VCaP (cell line): ENCODE measurements around the gene FPGS.
A peak's percentile ranks its signal among the peaks of the same experiment; 100 is the strongest.
"Not testable (repeated sequence)": the region's sequence is repeated elsewhere in the genome, so short reads cannot be mapped to it uniquely, and the experiment has no call there.

Experiments
- H3K27ac ChIP-seq: fragments of 450-650 bp; 2 replicates; pipeline ENCODE4 v1.5.1; 2017
- TF ChIP-seq, protein P1 (sequence below): fragments of 450-650 bp; conservative IDR thresholded peaks from 2 replicates; pipeline ENCODE4 v1.5.1; 2017; ENCODE audit warnings: mild to moderate bottlenecking, moderate library complexity

FPGS gene, protein sequence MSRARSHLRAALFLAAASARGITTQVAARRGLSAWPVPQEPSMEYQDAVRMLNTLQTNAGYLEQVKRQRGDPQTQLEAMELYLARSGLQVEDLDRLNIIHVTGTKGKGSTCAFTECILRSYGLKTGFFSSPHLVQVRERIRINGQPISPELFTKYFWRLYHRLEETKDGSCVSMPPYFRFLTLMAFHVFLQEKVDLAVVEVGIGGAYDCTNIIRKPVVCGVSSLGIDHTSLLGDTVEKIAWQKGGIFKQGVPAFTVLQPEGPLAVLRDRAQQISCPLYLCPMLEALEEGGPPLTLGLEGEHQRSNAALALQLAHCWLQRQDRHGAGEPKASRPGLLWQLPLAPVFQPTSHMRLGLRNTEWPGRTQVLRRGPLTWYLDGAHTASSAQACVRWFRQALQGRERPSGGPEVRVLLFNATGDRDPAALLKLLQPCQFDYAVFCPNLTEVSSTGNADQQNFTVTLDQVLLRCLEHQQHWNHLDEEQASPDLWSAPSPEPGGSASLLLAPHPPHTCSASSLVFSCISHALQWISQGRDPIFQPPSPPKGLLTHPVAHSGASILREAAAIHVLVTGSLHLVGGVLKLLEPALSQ

DNA sequence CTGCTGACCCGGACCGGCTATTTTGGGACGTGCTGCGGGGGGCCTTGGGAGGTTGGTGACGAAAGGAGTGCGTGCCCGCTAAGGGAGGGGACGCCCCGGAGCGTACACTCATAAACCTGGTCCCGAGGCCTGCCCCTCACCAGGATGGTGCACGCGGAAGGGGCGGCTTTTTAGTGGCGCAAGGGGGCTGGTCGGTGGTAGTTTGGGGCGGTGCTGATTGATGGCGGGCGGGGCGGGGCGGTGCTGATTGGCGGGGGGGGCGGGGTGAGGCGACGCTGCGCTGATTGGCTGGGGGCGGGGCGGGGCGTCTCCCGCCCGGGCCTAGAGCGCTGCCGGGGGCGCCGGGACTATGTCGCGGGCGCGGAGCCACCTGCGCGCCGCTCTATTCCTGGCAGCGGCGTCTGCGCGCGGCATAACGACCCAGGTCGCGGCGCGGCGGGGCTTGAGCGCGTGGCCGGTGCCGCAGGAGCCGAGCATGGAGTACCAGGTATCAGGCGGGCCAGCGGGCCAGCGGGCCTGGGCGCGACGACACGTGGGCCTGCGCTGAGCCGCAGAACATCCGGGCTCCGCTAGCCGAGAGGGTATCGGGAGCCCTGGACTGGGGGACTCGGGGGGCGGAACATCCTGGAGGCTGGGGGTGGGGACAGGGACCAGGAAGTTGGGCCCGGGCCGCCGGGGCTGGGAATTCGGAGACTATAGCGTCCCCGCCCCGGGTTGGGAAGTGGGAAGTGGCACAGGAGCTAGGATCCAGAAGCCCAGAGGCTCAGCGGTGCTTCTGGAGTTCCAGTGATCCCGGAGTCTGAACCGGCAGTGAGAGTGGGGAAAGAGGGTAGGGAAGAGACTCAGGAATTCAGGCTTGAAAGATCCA lies at the start of gene FPGS:
FPGS (plus strand) TSS at position 307 of the 868 bp plus-strand sequence; CDS start at position 350, 43 bp downstream.
- TF ChIP-seq, protein P1, sequence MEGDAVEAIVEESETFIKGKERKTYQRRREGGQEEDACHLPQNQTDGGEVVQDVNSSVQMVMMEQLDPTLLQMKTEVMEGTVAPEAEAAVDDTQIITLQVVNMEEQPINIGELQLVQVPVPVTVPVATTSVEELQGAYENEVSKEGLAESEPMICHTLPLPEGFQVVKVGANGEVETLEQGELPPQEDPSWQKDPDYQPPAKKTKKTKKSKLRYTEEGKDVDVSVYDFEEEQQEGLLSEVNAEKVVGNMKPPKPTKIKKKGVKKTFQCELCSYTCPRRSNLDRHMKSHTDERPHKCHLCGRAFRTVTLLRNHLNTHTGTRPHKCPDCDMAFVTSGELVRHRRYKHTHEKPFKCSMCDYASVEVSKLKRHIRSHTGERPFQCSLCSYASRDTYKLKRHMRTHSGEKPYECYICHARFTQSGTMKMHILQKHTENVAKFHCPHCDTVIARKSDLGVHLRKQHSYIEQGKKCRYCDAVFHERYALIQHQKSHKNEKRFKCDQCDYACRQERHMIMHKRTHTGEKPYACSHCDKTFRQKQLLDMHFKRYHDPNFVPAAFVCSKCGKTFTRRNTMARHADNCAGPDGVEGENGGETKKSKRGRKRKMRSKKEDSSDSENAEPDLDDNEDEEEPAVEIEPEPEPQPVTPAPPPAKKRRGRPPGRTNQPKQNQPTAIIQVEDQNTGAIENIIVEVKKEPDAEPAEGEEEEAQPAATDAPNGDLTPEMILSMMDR, result no peak; the same call in 1 of the 2 replicates
- peak within 1 kb of the TSS; percentile 93 for H3K27ac ChIP-seq

DNA sequence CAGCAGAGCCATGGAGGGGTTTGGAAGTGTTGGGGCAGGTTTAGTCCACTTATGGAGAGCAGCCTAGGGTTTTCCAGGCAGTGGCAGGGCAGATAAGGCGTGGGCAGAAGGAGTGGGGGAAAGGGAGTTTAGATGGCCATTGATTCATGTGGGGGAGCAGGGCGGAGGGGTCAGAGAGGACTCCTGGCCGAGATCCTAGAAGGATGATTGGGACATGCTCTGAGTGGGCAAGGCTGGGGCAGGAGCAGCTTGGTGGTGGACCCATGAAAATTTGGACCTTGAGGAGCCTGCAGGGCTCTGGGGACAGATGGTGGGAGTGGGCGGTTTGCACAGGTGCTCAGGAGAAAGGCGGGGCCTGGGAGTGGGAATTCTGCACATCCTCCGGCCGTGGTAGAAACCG lies 49.5 kb upstream of the FPGS start:
- TF ChIP-seq, protein P1, result no peak
- no peak overlapping the region for H3K27ac ChIP-seq

DNA sequence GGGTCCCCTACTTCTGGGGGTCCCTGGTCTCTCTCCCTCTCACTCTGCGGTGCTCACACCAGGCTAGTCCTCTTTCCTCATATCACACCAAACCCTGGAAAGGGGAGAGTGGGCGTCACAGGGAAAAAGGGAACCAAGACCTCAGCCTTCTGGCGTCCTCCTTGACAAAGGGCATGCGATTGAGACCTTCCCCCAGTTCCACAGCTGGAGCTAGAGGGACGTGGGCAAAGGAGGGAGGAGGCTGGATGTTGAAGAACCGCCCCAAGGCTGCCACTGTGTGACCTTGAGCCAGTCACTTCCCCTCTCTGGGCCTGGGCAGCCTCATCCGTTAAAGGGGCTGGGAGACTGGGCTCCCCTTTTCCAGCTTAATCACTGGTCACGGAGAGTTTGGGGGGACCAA lies 49.1 kb upstream of the FPGS start:
- H3K27ac ChIP-seq, result no peak overlapping the region
- TF ChIP-seq, protein P1, result no peak

DNA sequence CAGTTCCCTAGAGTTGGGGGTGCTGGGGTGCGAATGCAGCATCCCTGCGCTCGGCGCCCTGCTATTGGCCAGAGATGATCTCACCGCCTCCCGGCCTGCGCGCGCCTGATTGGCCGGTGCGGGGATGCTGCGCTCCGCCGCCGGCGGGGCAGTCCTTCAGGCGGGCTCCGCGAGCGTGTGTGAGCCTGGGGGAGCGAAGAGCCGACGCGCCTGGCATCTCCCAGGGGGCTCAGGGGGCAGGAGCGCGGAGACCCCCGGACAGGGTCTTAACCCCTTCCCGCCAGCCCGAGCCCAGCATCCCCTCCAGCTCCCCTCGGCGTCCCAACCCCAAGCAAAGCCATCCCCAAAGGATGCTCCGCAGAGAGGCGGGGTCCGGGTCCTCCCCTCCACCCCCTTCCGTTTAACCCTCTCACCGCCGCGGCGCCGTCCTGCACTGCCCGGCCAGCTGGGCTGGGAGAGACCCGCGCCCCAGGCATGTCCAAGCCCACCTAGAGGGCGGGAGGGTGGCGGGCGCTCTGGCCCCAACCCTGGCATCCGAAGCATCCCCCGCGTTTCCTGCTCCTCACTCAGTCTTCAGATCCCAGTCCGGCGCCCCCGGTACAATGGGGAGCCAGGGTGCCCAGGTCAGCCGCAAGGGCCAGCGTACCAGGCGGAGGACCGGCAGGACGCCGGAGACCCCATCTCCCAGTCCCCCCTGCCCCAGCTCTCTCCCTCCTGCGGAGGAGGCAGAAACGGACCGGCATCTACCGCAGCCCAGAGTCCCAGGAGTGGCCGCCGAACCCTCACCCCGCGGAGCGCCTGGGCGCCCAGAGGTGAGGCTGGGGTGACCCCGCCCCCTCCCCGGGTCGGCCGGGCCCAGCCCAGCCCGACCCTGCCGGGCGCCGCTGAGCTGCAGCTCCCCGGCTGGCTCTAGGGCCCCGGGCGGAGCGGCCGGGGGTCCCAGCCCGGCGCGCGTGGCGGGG lies 48.3 kb upstream of the FPGS start:
- TF ChIP-seq, protein P1, result no peak
- peak overlapping the region; percentile 38; the same call in 1 of the 2 replicates for H3K27ac ChIP-seq

DNA sequence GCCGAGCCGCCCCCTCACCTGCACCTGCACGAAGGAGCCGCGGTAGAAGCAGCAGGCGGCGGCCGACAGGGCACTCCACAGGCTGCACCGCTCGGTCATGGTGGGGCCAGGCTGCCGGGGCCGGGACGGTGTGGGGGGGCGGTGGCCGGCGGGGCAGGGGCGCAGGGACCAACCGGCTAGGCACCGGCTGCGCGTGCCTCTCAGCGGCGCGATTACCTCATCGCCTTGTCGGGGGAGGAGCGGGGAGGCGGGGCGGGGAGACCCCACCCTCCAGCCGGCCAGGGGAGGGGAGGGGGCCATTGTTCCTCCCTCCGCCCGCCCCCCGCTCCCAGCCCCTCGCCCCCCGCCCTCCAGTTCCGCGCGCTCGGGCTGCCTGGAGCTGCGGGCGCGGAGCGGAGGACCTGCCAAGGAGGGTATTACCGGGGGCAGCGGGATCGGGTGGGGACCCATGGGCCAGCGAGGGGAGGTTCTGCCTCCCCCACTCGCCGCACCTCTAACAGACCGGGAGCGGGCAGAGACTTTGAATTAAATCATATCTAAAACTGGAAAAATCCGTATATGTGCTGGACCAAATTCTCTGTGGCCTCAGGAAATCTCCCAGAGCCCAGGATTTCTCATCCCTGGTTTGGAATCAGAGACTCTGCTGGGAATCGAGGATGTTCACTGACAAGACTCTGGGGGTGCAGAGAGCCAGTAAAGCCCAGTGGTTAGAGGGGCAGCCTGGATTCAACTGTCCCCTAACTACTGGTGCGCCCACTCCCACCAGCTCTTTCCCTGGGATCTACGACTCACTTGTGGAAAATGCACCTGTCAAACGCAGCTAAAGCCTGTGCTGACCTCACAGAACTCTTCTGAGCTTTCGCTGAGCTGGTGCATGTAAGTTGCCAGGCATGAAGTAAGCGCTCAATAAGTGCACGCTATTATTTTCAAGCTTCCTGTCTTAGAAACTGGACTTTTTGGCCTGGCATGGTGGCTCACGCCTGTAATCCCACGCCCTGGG lies 47.3 kb upstream of the FPGS start:
- H3K27ac ChIP-seq, result peak overlapping the region; percentile 38; the same call in 1 of the 2 replicates
- TF ChIP-seq, protein P1, result no peak

DNA sequence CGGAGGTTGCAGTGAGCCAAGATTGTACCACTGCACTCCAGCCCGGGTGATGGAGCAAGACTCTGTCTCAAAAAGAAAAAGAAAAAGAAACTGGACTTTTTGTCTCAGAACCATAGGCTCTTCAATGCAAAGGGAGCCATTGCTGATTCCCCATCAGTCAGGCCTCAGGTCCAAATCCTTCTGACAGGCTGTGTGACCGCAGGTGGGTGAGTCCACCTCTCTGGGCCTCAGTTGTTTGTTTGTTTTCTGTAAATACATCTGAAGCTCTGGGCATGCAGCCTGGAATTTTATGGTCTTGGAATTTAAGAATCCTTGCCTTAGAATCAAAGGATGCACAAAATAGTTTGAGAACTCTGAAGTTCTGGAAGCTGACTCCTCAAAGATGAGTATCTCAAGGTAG lies 46.4 kb upstream of the FPGS start:
- TF ChIP-seq, protein P1, result no peak
- H3K27ac ChIP-seq, result no peak overlapping the region

DNA sequence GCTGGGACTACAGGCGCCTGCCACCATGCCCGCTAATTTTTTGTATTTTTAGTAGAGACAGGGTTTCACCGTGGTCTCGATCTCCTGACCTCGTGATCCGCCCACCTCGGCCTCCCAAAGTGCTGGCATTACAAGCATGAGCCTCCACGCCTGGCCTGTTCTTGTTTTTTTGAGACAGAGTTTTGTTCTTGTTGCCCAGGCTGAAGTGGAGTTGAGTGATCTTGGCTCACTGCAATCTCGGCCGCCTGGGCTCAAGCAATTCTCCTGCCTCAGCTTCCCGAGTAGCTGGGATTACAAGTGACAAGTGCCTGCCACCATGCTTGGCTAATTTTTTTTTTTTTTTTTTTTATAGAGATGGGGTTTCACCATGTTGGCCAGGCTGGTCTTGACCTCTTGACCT lies 45.9 kb upstream of the FPGS start:
- H3K27ac ChIP-seq, result not testable (repeated sequence)
